GM12874 (cell line): ENCODE results near the gene PLXNC1.

Experiments used
- TF ChIP-seq, protein P1 (sequence below): IDR thresholded peaks from 2 replicates; pipeline ENCODE4 v1.5.1; 2011; ENCODE audit warnings: low read depth, mild to moderate bottlenecking, control low read depth, low read length, moderate library complexity; ENCODE audit not compliant: insufficient read depth

The PLXNC1 gene

DNA sequence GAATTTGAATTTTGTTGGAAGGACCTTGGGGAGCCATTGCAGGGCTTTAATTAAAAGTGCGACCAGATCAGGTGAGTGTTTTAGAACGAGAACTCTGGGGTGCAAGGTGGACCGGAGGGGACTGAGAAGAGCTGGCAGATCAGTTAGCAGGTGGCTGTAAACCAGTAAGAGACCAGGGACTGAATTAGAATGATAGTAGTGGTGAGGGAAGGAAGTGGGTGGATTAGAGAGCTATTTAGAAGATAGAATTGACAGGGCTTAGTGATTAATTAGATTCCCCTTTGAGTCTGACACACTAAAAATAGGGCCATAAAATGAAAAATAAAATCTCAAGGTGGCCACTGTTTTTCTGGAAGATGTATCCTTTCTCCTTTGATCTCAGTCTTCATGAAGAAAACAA, 44.8 kb downstream of the PLXNC1 start:
- TF ChIP-seq, protein P1, sequence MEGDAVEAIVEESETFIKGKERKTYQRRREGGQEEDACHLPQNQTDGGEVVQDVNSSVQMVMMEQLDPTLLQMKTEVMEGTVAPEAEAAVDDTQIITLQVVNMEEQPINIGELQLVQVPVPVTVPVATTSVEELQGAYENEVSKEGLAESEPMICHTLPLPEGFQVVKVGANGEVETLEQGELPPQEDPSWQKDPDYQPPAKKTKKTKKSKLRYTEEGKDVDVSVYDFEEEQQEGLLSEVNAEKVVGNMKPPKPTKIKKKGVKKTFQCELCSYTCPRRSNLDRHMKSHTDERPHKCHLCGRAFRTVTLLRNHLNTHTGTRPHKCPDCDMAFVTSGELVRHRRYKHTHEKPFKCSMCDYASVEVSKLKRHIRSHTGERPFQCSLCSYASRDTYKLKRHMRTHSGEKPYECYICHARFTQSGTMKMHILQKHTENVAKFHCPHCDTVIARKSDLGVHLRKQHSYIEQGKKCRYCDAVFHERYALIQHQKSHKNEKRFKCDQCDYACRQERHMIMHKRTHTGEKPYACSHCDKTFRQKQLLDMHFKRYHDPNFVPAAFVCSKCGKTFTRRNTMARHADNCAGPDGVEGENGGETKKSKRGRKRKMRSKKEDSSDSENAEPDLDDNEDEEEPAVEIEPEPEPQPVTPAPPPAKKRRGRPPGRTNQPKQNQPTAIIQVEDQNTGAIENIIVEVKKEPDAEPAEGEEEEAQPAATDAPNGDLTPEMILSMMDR: no peak

DNA sequence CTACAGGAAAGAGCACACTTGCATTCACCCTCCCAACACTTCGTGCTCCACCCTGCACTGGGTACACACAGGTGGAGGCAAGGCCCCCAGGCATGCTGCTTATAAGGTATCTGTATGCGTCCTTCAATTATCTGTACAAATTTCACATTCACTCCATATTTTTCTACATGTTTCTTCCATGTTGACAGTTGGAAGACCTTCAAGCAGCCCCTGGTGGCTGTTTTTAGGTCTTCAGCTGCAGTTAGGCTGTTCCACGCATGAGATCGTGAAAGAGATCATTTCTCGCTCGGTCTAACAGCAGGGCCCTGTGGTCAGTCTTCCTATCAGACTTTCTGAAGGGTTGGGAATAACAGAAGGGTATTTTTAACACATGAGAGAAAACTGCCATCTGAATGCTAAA, 47.1 kb downstream of the PLXNC1 start:
- TF ChIP-seq, protein P1: 0 out of 2 replicates have a peak, but pooled peaks have one; percentile 12

GRCh38 chr12:94198469-94198868, 50.1 kb downstream of the PLXNC1 start:
- TF ChIP-seq, protein P1: no peak

DNA sequence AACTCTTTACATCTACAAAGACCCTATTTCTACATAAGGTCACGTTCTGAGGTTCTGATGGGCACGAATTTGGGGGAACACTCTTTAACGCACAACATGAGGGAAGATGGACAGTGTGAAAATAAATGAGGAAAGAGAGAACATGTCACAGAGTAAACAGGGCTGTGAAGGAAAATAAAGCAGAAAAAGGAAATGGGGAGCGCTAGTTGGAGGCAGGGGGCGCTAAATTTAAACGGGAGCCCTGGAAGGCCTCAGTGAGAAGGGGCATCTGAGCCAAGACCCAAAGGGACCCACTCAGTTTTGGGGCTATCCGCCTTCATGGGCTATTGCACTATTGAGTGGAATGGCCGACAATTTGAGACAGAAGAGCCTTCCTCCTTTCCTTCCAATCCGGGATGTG, 50.5 kb downstream of the PLXNC1 start:
- TF ChIP-seq, protein P1: no peak

DNA sequence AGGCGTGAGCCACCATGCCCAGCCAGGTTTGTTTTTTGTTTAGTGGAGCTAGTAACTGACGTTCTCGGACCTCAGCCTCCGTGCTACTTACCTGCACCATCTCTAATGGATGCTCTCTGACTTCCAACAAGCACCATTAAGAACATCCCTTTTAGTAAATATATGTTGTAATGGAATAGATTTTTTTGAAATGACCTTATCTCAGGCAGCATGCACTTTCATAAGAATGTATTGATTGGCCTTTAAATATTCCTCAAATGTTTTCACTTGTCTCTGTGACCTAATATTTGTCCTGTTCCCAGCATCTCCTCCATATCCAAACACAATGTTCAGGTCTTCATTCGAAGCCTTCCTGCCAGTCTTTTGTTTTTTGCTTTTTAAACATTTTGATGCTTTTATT, 51.7 kb downstream of the PLXNC1 start:
- TF ChIP-seq, protein P1: no peak

GRCh38 chr12:94200695-94201094, 52.3 kb downstream of the PLXNC1 start:
- TF ChIP-seq, protein P1: no peak

DNA sequence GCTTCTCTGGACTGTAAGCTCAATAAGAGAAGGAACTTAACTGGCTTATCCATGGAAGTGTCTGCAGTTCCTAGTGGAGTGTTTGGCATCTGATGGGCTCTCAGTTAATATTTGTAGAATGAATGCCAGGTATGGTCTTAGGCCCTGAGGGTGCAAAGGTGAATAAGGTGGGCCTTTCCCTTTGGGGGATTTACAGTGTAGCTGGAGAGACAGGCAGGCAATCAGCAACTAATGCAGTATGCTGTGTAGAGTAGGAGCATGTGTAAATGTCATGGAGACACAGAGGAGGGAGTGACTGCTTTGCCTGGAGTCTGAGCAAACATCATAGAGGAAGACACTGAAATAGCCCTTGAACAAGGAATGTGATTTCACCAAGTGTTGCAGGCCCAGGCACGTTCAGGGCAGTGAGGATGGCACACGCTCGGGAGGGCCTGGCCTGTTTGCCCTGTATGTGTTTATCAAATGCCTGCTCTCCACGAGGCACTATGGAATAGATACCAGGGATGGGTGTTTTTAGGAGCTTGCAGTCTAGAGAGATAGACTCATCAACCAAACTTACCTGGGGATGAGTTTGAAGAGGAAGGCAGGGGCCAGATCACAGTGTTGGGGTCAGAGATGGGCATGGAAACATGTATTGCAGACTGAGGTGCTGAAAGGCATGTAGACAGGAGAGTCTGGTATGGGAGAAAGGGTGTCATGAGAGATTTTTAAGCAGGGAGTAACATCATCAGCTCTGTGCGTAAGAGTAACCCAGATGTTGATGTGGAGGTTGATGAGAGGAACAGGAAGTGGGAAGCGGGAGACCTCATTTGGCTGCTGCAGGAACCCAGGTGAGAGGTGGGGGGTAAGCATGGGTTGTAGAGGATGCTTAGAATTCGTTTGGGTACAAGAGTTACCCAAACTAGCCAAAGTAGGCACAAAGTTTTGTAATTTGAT, 54.1 kb downstream of the PLXNC1 start:
- TF ChIP-seq, protein P1: no peak
